ENCODE results near the gene KLHL36. TPM values are rescaled to one million over a fixed set of nuclear protein-coding genes. Genes with fewer than 3 reads are reported as not detected.

Gene KLHL36
- total and polyA plus RNA-seq, 9 of the 15 experiments (the other 6 are each of a cell fraction or from before 2014, with no cell fraction given): 2.1 to 51.2 (median 18.5) TPM

DNA sequence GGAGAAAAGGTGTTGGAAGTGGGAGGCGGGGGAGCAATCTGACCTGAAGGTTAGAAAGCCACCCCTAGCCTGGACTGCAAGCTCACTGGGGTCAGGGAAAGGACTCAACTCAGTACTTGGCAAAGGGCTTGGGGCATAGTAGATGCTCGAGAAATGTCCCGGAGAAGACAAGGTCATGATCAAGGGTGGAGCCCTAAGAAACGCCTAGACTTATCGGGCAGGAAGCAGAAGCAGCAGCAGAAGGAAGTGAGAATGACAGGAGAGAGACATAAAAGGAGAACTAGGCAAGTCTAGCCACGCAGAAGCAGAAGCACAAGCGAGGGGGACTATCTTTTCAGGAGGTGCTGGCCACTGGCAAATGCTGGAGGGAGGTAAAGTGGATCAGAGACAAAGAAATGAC, 40.6 kb upstream of the KLHL36 start (continued):
- 0 out of 2 replicates have a peak, but pooled peaks have one; percentile 20 for TF ChIP-seq HLTF (IDR thresholded peaks at IDR 0.05)
- TF ChIP-seq IRF2 (CRISPR knock-in tag; IDR thresholded peaks at IDR 0.05): no peak
- TF ChIP-seq SMAD2 (IDR thresholded peaks at IDR 0.05; ENCODE audit: low read depth, low read length): no peak
- TF ChIP-seq RBBP5 (IDR thresholded peaks at IDR 0.05; ENCODE audit: borderline replicate concordance, insufficient read depth, low read length, poor library complexity, severe bottlenecking): no peak
- TF ChIP-seq MIER1 (IDR thresholded peaks at IDR 0.05; ENCODE audit: low read depth): peak; percentile 37; the same call in 1 of the 2 replicates
- no peak for TF ChIP-seq SRSF1 (IDR thresholded peaks at IDR 0.05; ENCODE audit: low read depth, low read length)
- TF ChIP-seq, protein P1, sequence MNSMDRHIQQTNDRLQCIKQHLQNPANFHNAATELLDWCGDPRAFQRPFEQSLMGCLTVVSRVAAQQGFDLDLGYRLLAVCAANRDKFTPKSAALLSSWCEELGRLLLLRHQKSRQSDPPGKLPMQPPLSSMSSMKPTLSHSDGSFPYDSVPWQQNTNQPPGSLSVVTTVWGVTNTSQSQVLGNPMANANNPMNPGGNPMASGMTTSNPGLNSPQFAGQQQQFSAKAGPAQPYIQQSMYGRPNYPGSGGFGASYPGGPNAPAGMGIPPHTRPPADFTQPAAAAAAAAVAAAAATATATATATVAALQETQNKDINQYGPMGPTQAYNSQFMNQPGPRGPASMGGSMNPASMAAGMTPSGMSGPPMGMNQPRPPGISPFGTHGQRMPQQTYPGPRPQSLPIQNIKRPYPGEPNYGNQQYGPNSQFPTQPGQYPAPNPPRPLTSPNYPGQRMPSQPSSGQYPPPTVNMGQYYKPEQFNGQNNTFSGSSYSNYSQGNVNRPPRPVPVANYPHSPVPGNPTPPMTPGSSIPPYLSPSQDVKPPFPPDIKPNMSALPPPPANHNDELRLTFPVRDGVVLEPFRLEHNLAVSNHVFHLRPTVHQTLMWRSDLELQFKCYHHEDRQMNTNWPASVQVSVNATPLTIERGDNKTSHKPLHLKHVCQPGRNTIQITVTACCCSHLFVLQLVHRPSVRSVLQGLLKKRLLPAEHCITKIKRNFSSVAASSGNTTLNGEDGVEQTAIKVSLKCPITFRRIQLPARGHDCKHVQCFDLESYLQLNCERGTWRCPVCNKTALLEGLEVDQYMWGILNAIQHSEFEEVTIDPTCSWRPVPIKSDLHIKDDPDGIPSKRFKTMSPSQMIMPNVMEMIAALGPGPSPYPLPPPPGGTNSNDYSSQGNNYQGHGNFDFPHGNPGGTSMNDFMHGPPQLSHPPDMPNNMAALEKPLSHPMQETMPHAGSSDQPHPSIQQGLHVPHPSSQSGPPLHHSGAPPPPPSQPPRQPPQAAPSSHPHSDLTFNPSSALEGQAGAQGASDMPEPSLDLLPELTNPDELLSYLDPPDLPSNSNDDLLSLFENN (IDR thresholded peaks at IDR 0.05; ENCODE audit: low read depth in 2 of 2, low read length in 2 of 2): no peak; a peak in 1 of 4 replicates
- TF ChIP-seq ZNF407 (IDR thresholded peaks at IDR 0.05; ENCODE audit: low read depth): no peak
- no peak for TF ChIP-seq ZNF146 (CRISPR knock-in tag; IDR thresholded peaks at IDR 0.05; ENCODE audit: unreplicated experiment)
- peak; percentile 88 for TF ChIP-seq SPI1 (IDR thresholded peaks at IDR 0.05; ENCODE audit: borderline replicate concordance, low read depth, low read length)
- TF ChIP-seq TAF7 (tag; IDR thresholded peaks at IDR 0.05): no peak
- no peak for TF ChIP-seq GTF2F1 (IDR thresholded peaks at IDR 0.05; ENCODE audit: low read depth, low read length)
- no peak for TF ChIP-seq DIDO1 (tag; IDR thresholded peaks at IDR 0.05; ENCODE audit: low read depth)
- no peak for TF ChIP-seq DNMT1 (IDR thresholded peaks at IDR 0.05)
- no peak for TF ChIP-seq CBX2 (IDR thresholded peaks at IDR 0.05; ENCODE audit: insufficient read depth, low read length, poor library complexity, severe bottlenecking)
- no peak for TF ChIP-seq ZNF121 (CRISPR knock-in tag; conservative IDR thresholded peaks at IDR 0.05)
- no peak for TF ChIP-seq U2AF1 (optimal IDR thresholded peaks at IDR 0.05; ENCODE audit: low read depth, low read length)
- TF ChIP-seq TARDBP (IDR thresholded peaks at IDR 0.05): no peak
